WI38 (cell line): ENCODE data around the gene GALNTL6.

Source experiments
- H3K4me3 ChIP-seq: 2 replicates; pipeline ENCODE4 v1.5.1; 2011; ENCODE audit warnings: low read depth, mild to moderate bottlenecking, control low read depth, low read length
- CTCF ChIP-seq: IDR thresholded peaks from 2 replicates; pipeline ENCODE4 v1.5.1; 2012; ENCODE audit warnings: low read depth, mild to moderate bottlenecking, control low read depth, low read length

Gene GALNTL6

GRCh38 chr4:172095161-172095560 is 282.0 kb downstream of the GALNTL6 start:
- no peak overlapping the region for H3K4me3 ChIP-seq
- no peak for TF ChIP-seq CTCF

GRCh38 chr4:172096786-172097185 is 283.6 kb downstream of the GALNTL6 start:
- no peak for TF ChIP-seq CTCF
- no peak overlapping the region for H3K4me3 ChIP-seq

GRCh38 chr4:172099376-172099775 is 286.2 kb downstream of the GALNTL6 start:
- no peak overlapping the region for H3K4me3 ChIP-seq
- TF ChIP-seq CTCF: no peak

GRCh38 chr4:172103456-172103855 is 290.3 kb downstream of the GALNTL6 start:
- TF ChIP-seq CTCF: no peak
- no peak overlapping the region for H3K4me3 ChIP-seq

GRCh38 chr4:172104539-172104938 is 291.3 kb downstream of the GALNTL6 start:
- no peak for TF ChIP-seq CTCF
- no peak overlapping the region for H3K4me3 ChIP-seq

- H3K4me3 ChIP-seq: no peak overlapping the region
- TF ChIP-seq CTCF: no peak
These were observed 292.7 kb downstream of the GALNTL6 start for GRCh38 chr4:172105918-172106317.

- no peak for TF ChIP-seq CTCF
- no peak overlapping the region for H3K4me3 ChIP-seq
These were observed 296.3 kb downstream of the GALNTL6 start for GRCh38 chr4:172109466-172109865.
